Measurements from ENCODE around the gene HERPUD2. TPM values are rescaled to one million over a fixed set of nuclear protein-coding genes. Genes with fewer than 3 reads are reported as not detected.
A peak's percentile ranks its signal among the peaks of the same experiment; 100 is the strongest.
"Not testable (repeated sequence)": the region's sequence is repeated elsewhere in the genome, so short reads cannot be mapped to it uniquely, and the experiment has no call there.

HERPUD2 gene
- total RNA-seq, 4 donors from 2014 or later, result 17.6 to 118 (median 37.7) TPM

DNA sequence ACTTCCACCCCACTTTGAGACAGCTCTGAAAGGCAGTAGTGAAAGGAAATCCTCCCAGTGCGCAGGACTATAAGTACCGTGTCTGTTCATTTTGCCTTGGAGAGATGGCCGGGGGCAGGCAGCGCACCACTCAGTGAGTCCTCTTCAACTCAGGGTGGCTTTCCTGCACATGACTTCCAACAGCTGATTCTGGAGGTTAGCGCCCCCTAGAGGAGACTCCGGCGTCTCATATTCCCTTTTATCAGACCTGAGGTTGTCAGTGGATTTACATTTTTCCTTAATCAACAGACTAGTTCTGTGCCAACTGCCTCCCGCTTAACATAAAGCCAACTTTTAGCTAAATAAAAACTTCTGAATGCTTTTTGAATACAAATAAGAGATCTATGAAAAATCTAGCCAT lies 101.0 kb downstream of the HERPUD2 start:
- no peak overlapping the region for H3K4me3 ChIP-seq
- DNase-seq, result no peak
- no peaks in the 10 kb centered on the region for H3K36me3 ChIP-seq
- H3K4me1 ChIP-seq, result no peaks in the 10 kb centered on the region
- intact Hi-C loops (cut with DNase I; ENCODE audit: low total_unique reads) (no loop called here), in situ Hi-C loops (cut with MboI; ENCODE audit: low pct_ligation_motif_present in 1 of 4, low pct_unique_long_range_greater_than_20kb in 1 of 4, low sequenced_read_pairs in 3 of 4) (no loop called here)
- WGBS, 2 donors (ENCODE audit: low coverage in 1 of 2), result 74 to 81% methylated on average over 4 to 8 of the region's 8 CpGs
- H3K27ac ChIP-seq, result no peak overlapping the region
- TF ChIP-seq, protein P1, sequence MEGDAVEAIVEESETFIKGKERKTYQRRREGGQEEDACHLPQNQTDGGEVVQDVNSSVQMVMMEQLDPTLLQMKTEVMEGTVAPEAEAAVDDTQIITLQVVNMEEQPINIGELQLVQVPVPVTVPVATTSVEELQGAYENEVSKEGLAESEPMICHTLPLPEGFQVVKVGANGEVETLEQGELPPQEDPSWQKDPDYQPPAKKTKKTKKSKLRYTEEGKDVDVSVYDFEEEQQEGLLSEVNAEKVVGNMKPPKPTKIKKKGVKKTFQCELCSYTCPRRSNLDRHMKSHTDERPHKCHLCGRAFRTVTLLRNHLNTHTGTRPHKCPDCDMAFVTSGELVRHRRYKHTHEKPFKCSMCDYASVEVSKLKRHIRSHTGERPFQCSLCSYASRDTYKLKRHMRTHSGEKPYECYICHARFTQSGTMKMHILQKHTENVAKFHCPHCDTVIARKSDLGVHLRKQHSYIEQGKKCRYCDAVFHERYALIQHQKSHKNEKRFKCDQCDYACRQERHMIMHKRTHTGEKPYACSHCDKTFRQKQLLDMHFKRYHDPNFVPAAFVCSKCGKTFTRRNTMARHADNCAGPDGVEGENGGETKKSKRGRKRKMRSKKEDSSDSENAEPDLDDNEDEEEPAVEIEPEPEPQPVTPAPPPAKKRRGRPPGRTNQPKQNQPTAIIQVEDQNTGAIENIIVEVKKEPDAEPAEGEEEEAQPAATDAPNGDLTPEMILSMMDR (IDR thresholded peaks at IDR 0.05), result peak in 1 of 5 experiments; percentile 17
- no peak for TF ChIP-seq POLR2A (IDR thresholded peaks at IDR 0.05)
- H3K9me3 ChIP-seq, result no peaks in the 10 kb centered on the region
- H3K27me3 ChIP-seq, result no peaks in the 10 kb centered on the region

DNA sequence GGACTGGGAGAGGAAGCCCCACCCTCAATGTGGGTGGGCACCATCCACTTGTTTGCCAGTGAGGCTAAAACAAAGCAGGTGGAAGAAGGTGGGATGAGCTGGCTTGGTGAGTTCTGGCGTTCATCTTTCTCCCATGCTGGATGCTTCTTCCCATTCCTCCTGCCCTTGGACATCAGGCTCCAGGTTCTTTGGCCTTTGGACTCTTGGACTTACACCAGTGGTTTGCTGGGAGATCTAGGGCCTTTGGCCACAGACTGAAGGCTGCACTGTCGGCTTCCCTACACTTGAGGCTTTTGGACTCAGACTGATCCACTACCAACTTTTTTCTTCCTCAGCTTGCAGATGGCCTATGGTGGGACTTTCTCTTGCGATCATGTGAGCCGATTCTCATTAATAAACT lies 106.3 kb downstream of the HERPUD2 start:
- in situ Hi-C loops (cut with MboI; ENCODE audit: low pct_ligation_motif_present in 1 of 4, low pct_unique_long_range_greater_than_20kb in 1 of 4, low sequenced_read_pairs in 3 of 4) (no loop called here), intact Hi-C loops (cut with DNase I; ENCODE audit: low total_unique reads) (no loop called here)
- 94 to 100% methylated on average over 1 to 4 of the region's 4 CpGs for WGBS, 2 donors (ENCODE audit: low coverage in 1 of 2)
- no peaks in the 10 kb centered on the region for H3K27me3 ChIP-seq
- H3K9me3 ChIP-seq, result no peaks in the 10 kb centered on the region
- no peaks in the 10 kb centered on the region for H3K4me1 ChIP-seq
- H3K36me3 ChIP-seq, result no peaks in the 10 kb centered on the region
- no peak for DNase-seq
- H3K27ac ChIP-seq, result no peak overlapping the region
- no peak overlapping the region for H3K4me3 ChIP-seq
- no peak for TF ChIP-seq EP300 (IDR thresholded peaks at IDR 0.05; ENCODE audit: low read depth)
- no peak for TF ChIP-seq POLR2AphosphoS5 (IDR thresholded peaks at IDR 0.05)
- no peak for TF ChIP-seq POLR2A (IDR thresholded peaks at IDR 0.05)
- TF ChIP-seq, protein P1 (IDR thresholded peaks at IDR 0.05), result no peak

DNA sequence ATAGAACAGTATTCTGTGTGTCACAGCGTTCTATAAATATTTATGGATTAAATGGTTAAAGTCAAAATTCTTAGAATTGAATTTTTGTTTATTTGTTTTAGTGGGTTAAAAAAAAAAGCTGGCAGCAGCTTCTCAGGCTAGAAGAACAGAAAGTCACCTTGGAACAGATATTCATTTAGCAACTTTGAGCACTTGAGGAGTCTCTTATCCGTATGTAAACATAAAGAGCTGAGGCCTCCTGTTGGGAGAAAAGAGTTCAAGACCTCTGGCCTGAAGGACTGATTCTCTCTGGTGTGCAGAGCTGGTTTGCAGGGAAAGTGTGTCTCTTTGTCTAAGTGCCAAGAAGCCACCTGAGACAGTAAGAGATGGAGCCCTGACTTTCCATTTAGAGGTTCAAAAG lies 109.9 kb downstream of the HERPUD2 start:
- WGBS, 2 donors (ENCODE audit: low coverage in 1 of 2), result 74 to 82% methylated on average over 2 of the region's 2 CpGs
- no peaks in the 10 kb centered on the region for H3K36me3 ChIP-seq
- H3K4me1 ChIP-seq, result no peaks in the 10 kb centered on the region
- TF ChIP-seq EP300 (IDR thresholded peaks at IDR 0.05; ENCODE audit: low read depth) (no peak), POLR2A (IDR thresholded peaks at IDR 0.05) (no peak), POLR2AphosphoS5 (IDR thresholded peaks at IDR 0.05) (no peak)
- TF ChIP-seq, protein P1 (IDR thresholded peaks at IDR 0.05), result no peak
- in situ Hi-C loops (cut with MboI; ENCODE audit: low pct_ligation_motif_present in 1 of 4, low pct_unique_long_range_greater_than_20kb in 1 of 4, low sequenced_read_pairs in 3 of 4), result no loop called here
- intact Hi-C loops (cut with DNase I; ENCODE audit: low total_unique reads), result no loop called here
- H3K4me3 ChIP-seq, result no peak overlapping the region
- no peaks in the 10 kb centered on the region for H3K9me3 ChIP-seq
- H3K27me3 ChIP-seq, result no peaks in the 10 kb centered on the region
- DNase-seq, result no peak
- H3K27ac ChIP-seq, result no peak overlapping the region

DNA sequence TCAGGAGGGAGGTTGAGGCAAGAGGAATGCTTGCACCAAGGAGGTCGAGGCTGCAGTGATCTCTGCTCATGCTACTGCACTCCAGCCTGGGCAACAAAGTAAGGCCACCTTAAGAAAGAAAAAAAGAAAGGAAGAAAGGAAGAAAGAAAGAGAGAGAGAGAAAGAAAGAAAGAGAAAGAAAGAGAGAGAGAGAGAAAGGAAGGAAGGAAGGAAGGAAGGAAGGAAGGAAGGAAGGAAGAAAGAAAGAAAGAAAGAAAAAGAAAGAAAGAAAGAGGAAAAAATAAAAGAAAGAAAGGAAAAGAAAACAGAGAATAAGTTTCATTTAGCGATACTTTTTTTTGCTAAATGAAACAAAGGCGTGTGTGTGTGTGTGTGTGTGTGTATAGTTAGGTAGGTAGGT lies 110.4 kb downstream of the HERPUD2 start:
- H3K4me1 ChIP-seq; H3K27me3 ChIP-seq; H3K9me3 ChIP-seq; H3K4me3 ChIP-seq; DNase-seq; in situ Hi-C loops (cut with MboI; ENCODE audit: low pct_ligation_motif_present in 1 of 4, low pct_unique_long_range_greater_than_20kb in 1 of 4, low sequenced_read_pairs in 3 of 4); H3K36me3 ChIP-seq; intact Hi-C loops (cut with DNase I; ENCODE audit: low total_unique reads); H3K27ac ChIP-seq: not testable (repeated sequence)
- WGBS, 2 donors (ENCODE audit: low coverage in 1 of 2), result 84 to 87% methylated on average over 3 of the region's 3 CpGs

Other genes with a start within 250 kb of the HERPUD2 start
- 100 to 1,000 TPM in 2 of 4 donors, 10 to 100 TPM in 2; 73.2 to 131 (median 101) TPM for gene SEPTIN7, start 105.9 kb upstream of the HERPUD2 start, total RNA-seq

Measured in transverse colon (tissue), 4 donors.